Loucy (cell line): ENCODE data around the gene IRAK1.

Experiments used
- CTCF ChIP-seq: fragments of 200-600 bp; sonication (generic); conservative IDR thresholded peaks from 2 replicates; pipeline ENCODE4 v1.5.1; 2014; ENCODE audit warnings: mild to moderate bottlenecking, antibody characterized with exemption, low read length
- EZH2phosphoT487 ChIP-seq: fragments of 200-600 bp; IDR thresholded peaks from 2 replicates; pipeline ENCODE4 v1.6.1; 2018; ENCODE audit warnings: antibody characterized with exemption, mild to moderate bottlenecking, moderate library complexity, borderline replicate concordance

GRCh38 chrX:154013001-154013421, 6.7 kb downstream of the IRAK1 start:
- TF ChIP-seq CTCF: no peak
- TF ChIP-seq EZH2phosphoT487: no peak
